ENCODE measurements around the gene ST3GAL6. TPM values are rescaled to one million over a fixed set of nuclear protein-coding genes. Genes with fewer than 3 reads are reported as not detected.
A peak's percentile ranks its signal among the peaks of the same experiment; 100 is the strongest.

The ST3GAL6 gene
- total and polyA plus RNA-seq, 2 of the 13 experiments (the other 11 are each of a cell fraction or from before 2014, with no cell fraction given): 17.5 to 23.2 TPM

DNA sequence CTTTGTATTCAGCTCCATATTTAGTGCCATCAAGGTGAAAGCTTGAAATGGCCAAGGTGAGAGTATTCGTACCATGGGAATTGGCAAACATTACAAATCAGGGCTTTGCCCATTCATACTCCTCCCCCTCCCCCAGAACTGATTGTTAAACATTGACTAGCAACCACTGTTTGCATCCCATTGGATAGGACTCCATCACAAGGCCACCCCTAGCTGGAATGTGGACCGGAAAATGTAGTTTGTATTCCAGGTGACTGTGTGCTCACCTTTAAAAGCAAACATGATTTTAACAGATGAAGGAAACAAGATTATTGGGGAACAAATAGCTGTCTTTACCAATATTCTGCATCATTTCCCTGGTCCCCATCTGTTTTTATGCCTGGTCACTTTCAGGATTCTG lies 14.1 kb downstream of the ST3GAL6 start (continued):
- TF ChIP-seq, protein P1, sequence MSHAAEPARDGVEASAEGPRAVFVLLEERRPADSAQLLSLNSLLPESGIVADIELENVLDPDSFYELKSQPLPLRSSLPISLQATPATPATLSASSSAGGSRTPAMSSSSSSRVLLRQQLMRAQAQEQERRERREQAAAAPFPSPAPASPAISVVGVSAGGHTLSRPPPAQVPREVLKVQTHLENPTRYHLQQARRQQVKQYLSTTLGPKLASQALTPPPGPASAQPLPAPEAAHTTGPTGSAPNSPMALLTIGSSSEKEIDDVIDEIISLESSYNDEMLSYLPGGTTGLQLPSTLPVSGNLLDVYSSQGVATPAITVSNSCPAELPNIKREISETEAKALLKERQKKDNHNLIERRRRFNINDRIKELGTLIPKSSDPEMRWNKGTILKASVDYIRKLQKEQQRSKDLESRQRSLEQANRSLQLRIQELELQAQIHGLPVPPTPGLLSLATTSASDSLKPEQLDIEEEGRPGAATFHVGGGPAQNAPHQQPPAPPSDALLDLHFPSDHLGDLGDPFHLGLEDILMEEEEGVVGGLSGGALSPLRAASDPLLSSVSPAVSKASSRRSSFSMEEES (CRISPR knock-in tag; IDR thresholded peaks at IDR 0.05): peak; percentile 72
- TF ChIP-seq ZNF550 (CRISPR knock-in tag; IDR thresholded peaks at IDR 0.05; ENCODE audit: borderline replicate concordance) (no peak), ZNF235 (CRISPR knock-in tag; IDR thresholded peaks at IDR 0.05; ENCODE audit: borderline replicate concordance) (no peak), SP2 (CRISPR knock-in tag; IDR thresholded peaks at IDR 0.05) (no peak), U2AF2 (IDR thresholded peaks at IDR 0.05; ENCODE audit: low read depth, low read length) (no peak), ZBTB42 (CRISPR knock-in tag; IDR thresholded peaks at IDR 0.05) (no peak), MEIS2 (CRISPR knock-in tag; IDR thresholded peaks at IDR 0.05) (no peak), MED8 (CRISPR knock-in tag; IDR thresholded peaks at IDR 0.05; ENCODE audit: insufficient replicate concordance) (no peak), YEATS2 (CRISPR knock-in tag; IDR thresholded peaks at IDR 0.05; ENCODE audit: borderline replicate concordance) (no peak), SOX6 (IDR thresholded peaks at IDR 0.05) (no peak), SOX6 (CRISPR knock-in tag; IDR thresholded peaks at IDR 0.05) (peak; percentile 85), TBX2 (CRISPR knock-in tag; IDR thresholded peaks at IDR 0.05; ENCODE audit: borderline replicate concordance) (peak; percentile 83), TCF7 (IDR thresholded peaks at IDR 0.05; ENCODE audit: low read depth) (no peak), ZNF605 (CRISPR knock-in tag; IDR thresholded peaks at IDR 0.05) (0 out of 2 replicates have a peak, but pooled peaks have one; percentile 17), ZNF496 (CRISPR knock-in tag; IDR thresholded peaks at IDR 0.05; ENCODE audit: insufficient replicate concordance) (no peak), ZNF670 (CRISPR knock-in tag; IDR thresholded peaks at IDR 0.05; ENCODE audit: borderline replicate concordance) (no peak), ZNF776 (CRISPR knock-in tag; IDR thresholded peaks at IDR 0.05) (no peak), ADNP (CRISPR knock-in tag; IDR thresholded peaks at IDR 0.05) (no peak), RXRB (CRISPR knock-in tag; IDR thresholded peaks at IDR 0.05; ENCODE audit: borderline replicate concordance) (peak; percentile 58), NR2F6 (IDR thresholded peaks at IDR 0.05) (no peak), NR2F6 (CRISPR knock-in tag; IDR thresholded peaks at IDR 0.05) (peak; percentile 61), ZBTB3 (CRISPR knock-in tag; IDR thresholded peaks at IDR 0.05; ENCODE audit: borderline replicate concordance, low read depth) (no peak)
- TF ChIP-seq, protein P2, sequence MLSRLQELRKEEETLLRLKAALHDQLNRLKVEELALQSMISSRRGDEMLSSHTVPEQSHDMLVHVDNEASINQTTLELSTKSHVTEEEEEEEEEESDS (CRISPR knock-in tag; IDR thresholded peaks at IDR 0.05; ENCODE audit: borderline replicate concordance): no peak
- TF ChIP-seq, protein P3, sequence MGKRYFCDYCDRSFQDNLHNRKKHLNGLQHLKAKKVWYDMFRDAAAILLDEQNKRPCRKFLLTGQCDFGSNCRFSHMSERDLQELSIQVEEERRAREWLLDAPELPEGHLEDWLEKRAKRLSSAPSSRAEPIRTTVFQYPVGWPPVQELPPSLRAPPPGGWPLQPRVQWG (CRISPR knock-in tag; IDR thresholded peaks at IDR 0.05; ENCODE audit: borderline replicate concordance, low read depth): no peak
- TF ChIP-seq, protein P4, sequence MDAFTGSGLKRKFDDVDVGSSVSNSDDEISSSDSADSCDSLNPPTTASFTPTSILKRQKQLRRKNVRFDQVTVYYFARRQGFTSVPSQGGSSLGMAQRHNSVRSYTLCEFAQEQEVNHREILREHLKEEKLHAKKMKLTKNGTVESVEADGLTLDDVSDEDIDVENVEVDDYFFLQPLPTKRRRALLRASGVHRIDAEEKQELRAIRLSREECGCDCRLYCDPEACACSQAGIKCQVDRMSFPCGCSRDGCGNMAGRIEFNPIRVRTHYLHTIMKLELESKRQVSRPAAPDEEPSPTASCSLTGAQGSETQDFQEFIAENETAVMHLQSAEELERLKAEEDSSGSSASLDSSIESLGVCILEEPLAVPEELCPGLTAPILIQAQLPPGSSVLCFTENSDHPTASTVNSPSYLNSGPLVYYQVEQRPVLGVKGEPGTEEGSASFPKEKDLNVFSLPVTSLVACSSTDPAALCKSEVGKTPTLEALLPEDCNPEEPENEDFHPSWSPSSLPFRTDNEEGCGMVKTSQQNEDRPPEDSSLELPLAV (CRISPR knock-in tag; conservative IDR thresholded peaks at IDR 0.05; ENCODE audit: low read depth): no peak
- TF ChIP-seq, protein P5, sequence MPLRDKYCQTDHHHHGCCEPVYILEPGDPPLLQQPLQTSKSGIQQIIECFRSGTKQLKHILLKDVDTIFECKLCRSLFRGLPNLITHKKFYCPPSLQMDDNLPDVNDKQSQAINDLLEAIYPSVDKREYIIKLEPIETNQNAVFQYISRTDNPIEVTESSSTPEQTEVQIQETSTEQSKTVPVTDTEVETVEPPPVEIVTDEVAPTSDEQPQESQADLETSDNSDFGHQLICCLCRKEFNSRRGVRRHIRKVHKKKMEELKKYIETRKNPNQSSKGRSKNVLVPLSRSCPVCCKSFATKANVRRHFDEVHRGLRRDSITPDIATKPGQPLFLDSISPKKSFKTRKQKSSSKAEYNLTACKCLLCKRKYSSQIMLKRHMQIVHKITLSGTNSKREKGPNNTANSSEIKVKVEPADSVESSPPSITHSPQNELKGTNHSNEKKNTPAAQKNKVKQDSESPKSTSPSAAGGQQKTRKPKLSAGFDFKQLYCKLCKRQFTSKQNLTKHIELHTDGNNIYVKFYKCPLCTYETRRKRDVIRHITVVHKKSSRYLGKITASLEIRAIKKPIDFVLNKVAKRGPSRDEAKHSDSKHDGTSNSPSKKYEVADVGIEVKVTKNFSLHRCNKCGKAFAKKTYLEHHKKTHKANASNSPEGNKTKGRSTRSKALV (CRISPR knock-in tag; IDR thresholded peaks at IDR 0.05): no peak
